GM10248 (cell line): ENCODE measurements around the gene PFN1.
A peak's percentile ranks its signal among the peaks of the same experiment; 100 is the strongest.

Experiments
- CTCF ChIA-PET: fragments of 300-600 bp; sonication (Branson Sonifier 250); formaldehyde crosslinking; extraction: SDS; loops from one replicate; lab custom pipeline; 2021; ENCODE audit warnings: antibody characterized with exemption; lab: Yijun Ruan, JAX
- POLR2A ChIA-PET: fragments of 350-650 bp; sonication (Branson Sonifier 250); formaldehyde crosslinking; extraction: SDS; loops from one replicate; lab custom pipeline; 2020; ENCODE audit warnings: antibody characterized with exemption; lab: Yijun Ruan, JAX
- DNase-seq: peaks from one replicate; pipeline ENCODE4 v3.0.0; 2012; ENCODE audit errors: extremely low spot score
- CTCF ChIP-seq: IDR thresholded peaks from 2 replicates; pipeline ENCODE4 v1.5.1; 2012; ENCODE audit warnings: mild to moderate bottlenecking, low read depth; ENCODE audit errors: extremely low read depth, missing control alignments, control extremely low read depth

The PFN1 gene

GRCh38 chr17:4942760-4943508, 5.4 kb downstream of the PFN1 start:
- DNase-seq = no peak
- TF ChIP-seq CTCF = no peak
- CTCF ChIA-PET = interaction anchor here (1.4 kb wide), 1 partner anchor 10 kb away, joined by 3 read pairs; no protein-coding TSS in a partner anchor
- POLR2A ChIA-PET = interaction anchor here (0.6 to 0.8 kb wide), 2 partner anchors 25 to 1157 kb away, joined by 3 to 5 read pairs; partner anchors contain the start of gene SPAG7

DNA sequence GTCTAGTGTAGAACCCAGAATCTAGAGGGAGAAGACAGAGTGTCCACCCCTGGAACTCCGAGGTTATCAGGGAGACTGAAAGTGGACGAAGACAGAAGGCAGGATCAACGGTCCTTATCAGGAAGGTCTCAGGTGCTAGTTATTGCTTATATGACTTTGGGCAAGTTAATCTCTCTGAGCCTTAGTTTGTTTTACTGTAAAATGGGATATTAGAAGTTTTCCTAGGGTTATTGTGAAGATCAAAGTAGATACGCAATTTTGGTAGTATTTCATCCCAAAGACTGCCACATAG, 7.1 kb downstream of the PFN1 start:
- TF ChIP-seq CTCF = no peak
- DNase-seq = no peak
- CTCF ChIA-PET = no interaction called here
- POLR2A ChIA-PET = no interaction called here

DNA sequence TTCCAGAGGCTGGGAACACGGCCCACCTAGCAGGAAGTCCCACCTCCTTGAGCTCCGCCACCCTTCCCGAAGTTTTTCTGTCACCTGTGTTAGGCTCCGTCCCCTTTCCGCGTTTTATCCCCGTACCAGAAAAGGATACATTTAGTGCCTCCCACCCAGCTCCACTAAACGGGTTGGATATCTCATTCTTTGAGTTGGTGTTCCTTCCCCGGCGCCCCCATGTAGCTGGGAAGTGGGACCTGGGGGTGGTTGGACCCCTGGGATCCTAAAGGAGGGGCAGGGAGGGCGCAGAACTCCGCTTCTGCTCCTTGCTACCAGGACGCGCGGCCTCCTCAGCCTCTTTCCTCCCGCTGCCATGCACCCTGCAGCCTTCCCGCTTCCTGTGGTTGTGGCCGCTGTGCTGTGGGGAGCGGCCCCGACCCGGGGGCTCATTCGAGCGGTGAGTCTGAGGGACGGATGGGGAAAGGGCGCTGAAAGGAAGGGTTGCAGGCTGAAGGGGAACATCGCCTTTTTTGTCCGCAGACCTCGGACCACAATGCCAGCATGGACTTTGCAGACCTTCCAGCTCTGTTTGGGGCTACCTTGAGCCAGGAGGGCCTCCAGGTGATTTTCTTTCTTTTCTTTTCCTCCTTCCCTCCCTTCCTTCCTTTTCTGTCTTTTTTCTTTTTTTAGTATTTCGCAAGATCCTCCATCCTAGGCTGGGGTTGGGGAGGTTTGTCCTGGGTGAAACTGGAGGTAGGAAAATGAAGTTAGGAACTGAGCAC, 7.6 kb downstream of the PFN1 start:
- no peak for TF ChIP-seq CTCF
- CTCF ChIA-PET = interaction anchor here (1.0 to 2.3 kb wide), 4 partner anchors 15 to 122 kb away, joined by 3 to 12 read pairs (median 3); no protein-coding TSS in a partner anchor
- DNase-seq = no peak
- POLR2A ChIA-PET = interaction anchor here (0.5 to 1.8 kb wide), 9 partner anchors 11 to 285 kb away, joined by 3 to 25 read pairs (median 5); partner anchors contain the start of genes C17orf107 and SPAG7

- ChIA-PET CTCF (interaction anchor here (1.0 to 2.3 kb wide), 6 partner anchors 14 to 123 kb away, joined by 3 to 12 read pairs (median 3); no protein-coding TSS in a partner anchor), POLR2A (interaction anchor here (0.5 to 1.8 kb wide), 13 partner anchors 9 to 286 kb away, joined by 3 to 25 read pairs (median 5); partner anchors contain the start of genes C17orf107, PFN1 and SPAG7)
- no peak for TF ChIP-seq CTCF
- peak; percentile 97 for DNase-seq
These were observed 8.4 kb downstream of the PFN1 start, which contains the start of the genes RNF167 and SLC25A11 for GRCh38 chr17:4939796-4940554. RNF167 (plus strand) TSS chr17:4940268; CDS start chr17:4940910, 642 bp downstream. SLC25A11 (minus strand) TSS chr17:4940046; CDS start chr17:4939910, 136 bp downstream.

GRCh38 chr17:4939546-4939795, 8.9 kb downstream of the PFN1 start:
- no peak for TF ChIP-seq CTCF
- DNase-seq = no peak
- CTCF ChIA-PET = interaction anchor here (1.0 to 2.3 kb wide), 7 partner anchors 13 to 124 kb away, joined by 3 to 12 read pairs (median 3); partner anchors contain the start of gene CAMTA2
- POLR2A ChIA-PET = interaction anchor here (0.5 to 1.8 kb wide), 11 partner anchors 9 to 286 kb away, joined by 3 to 25 read pairs (median 6); partner anchors contain the start of genes C17orf107, PFN1 and SPAG7
